ENCODE results near the gene DAW1. TPM values are rescaled to one million over a fixed set of nuclear protein-coding genes. Genes with fewer than 3 reads are reported as not detected.

DAW1 gene
- total RNA-seq, 2 donors from 2014 or later, result 3.0 TPM; not detected in 1

GRCh38 chr2:227826019-227826521 is 45.4 kb upstream of the DAW1 start:
- Histone ChIP-seq H3K27me3 (replicated peaks; ENCODE audit: insufficient read depth) (no peaks in the 10 kb centered on the region), H3K4me3 (no peak overlapping the region), H3K36me3 (no peaks in the 10 kb centered on the region), H3K9me3 (no peaks in the 10 kb centered on the region), H3K27ac (no peak overlapping the region), H3K4me1 (replicated peaks) (no peaks in the 10 kb centered on the region)
- TF ChIP-seq POLR2A (IDR thresholded peaks at IDR 0.05) (no peak), POLR2AphosphoS5 (IDR thresholded peaks at IDR 0.05) (no peak)
- TF ChIP-seq, protein P1, sequence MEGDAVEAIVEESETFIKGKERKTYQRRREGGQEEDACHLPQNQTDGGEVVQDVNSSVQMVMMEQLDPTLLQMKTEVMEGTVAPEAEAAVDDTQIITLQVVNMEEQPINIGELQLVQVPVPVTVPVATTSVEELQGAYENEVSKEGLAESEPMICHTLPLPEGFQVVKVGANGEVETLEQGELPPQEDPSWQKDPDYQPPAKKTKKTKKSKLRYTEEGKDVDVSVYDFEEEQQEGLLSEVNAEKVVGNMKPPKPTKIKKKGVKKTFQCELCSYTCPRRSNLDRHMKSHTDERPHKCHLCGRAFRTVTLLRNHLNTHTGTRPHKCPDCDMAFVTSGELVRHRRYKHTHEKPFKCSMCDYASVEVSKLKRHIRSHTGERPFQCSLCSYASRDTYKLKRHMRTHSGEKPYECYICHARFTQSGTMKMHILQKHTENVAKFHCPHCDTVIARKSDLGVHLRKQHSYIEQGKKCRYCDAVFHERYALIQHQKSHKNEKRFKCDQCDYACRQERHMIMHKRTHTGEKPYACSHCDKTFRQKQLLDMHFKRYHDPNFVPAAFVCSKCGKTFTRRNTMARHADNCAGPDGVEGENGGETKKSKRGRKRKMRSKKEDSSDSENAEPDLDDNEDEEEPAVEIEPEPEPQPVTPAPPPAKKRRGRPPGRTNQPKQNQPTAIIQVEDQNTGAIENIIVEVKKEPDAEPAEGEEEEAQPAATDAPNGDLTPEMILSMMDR (IDR thresholded peaks at IDR 0.05), result no peak
- peak; percentile 24 for DNase-seq (ENCODE audit: low spot score)
- WGBS, result 35% methylated on average over 10 of the region's 10 CpGs
- intact Hi-C loops (cut with DNase I), result no loop called here

DNA sequence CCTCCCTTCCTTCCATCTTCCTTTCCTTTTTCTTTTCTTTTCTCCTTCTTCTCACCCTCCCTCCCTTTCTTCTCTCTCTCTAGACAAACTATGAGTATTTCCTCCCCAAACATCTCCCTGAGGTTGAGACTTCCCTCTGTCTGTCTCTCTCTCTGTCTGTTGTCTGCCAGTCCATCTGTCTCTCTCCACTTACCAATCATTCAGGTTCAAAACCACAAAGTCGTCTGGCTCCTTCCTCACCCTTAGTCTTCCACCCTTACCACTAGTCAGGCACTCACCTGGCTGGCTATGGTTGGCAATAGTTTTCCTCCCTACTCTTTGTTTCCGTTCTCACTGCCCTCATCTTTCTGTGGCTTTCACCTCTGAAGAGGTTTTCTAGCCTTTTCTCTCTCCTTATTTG is 44.9 kb upstream of the DAW1 start:
- Histone ChIP-seq H3K4me1 (replicated peaks) (no peaks in the 10 kb centered on the region), H3K27me3 (replicated peaks; ENCODE audit: insufficient read depth) (no peaks in the 10 kb centered on the region), H3K9me3 (no peaks in the 10 kb centered on the region), H3K4me3 (no peak overlapping the region), H3K36me3 (no peaks in the 10 kb centered on the region), H3K27ac (no peak overlapping the region)
- WGBS, result 20% methylated on average over 2 of the region's 2 CpGs
- DNase-seq (ENCODE audit: low spot score), result no peak
- intact Hi-C loops (cut with DNase I), result no loop called here
- TF ChIP-seq POLR2AphosphoS5 (IDR thresholded peaks at IDR 0.05), result no peak
- TF ChIP-seq, protein P1 (IDR thresholded peaks at IDR 0.05), result no peak
- no peak for TF ChIP-seq POLR2A (IDR thresholded peaks at IDR 0.05)

DNA sequence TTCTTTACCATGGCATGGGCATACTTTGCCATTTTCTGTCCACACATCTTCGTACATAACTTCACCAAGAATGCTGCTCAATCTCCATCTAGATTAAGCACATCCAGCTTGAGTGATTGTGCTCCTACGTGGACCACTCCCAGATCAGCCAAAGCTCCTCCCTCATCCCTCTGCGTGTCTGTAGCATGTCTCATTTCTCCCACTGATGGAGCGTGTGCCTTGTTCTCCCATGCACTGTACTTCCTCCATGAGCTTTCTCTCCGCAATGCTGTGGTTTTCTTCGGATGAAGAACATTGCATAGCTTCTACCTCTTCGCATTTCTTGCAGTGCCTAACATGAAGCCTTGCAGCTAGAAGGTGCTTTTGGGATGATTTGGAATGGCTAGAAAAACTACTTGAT is 44.3 kb upstream of the DAW1 start:
- intact Hi-C loops (cut with DNase I), result no loop called here
- no peak for DNase-seq (ENCODE audit: low spot score)
- 93% methylated on average over 7 of the region's 7 CpGs for WGBS
- Histone ChIP-seq H3K4me1 (replicated peaks) (no peaks in the 10 kb centered on the region), H3K4me3 (no peak overlapping the region), H3K36me3 (no peaks in the 10 kb centered on the region), H3K27ac (no peak overlapping the region), H3K27me3 (replicated peaks; ENCODE audit: insufficient read depth) (no peaks in the 10 kb centered on the region), H3K9me3 (no peaks in the 10 kb centered on the region)
- TF ChIP-seq POLR2A (IDR thresholded peaks at IDR 0.05) (no peak), POLR2AphosphoS5 (IDR thresholded peaks at IDR 0.05) (no peak)
- TF ChIP-seq, protein P1 (IDR thresholded peaks at IDR 0.05), result no peak

- H3K9me3 ChIP-seq, result no peaks in the 10 kb centered on the region
- no peak for TF ChIP-seq POLR2AphosphoS5 (IDR thresholded peaks at IDR 0.05)
- TF ChIP-seq, protein P1 (IDR thresholded peaks at IDR 0.05), result no peak
- TF ChIP-seq POLR2A (IDR thresholded peaks at IDR 0.05), result no peak
- H3K4me3 ChIP-seq, result no peak overlapping the region
- no peak overlapping the region for H3K27ac ChIP-seq
- DNase-seq (ENCODE audit: low spot score), result no peak
- H3K36me3 ChIP-seq, result no peaks in the 10 kb centered on the region
- no peaks in the 10 kb centered on the region for H3K27me3 ChIP-seq (replicated peaks; ENCODE audit: insufficient read depth)
- intact Hi-C loops (cut with DNase I), result no loop called here
- H3K4me1 ChIP-seq (replicated peaks), result no peaks in the 10 kb centered on the region
These were observed 42.9 kb upstream of the DAW1 start for GRCh38 chr2:227828477-227828912.

DNA sequence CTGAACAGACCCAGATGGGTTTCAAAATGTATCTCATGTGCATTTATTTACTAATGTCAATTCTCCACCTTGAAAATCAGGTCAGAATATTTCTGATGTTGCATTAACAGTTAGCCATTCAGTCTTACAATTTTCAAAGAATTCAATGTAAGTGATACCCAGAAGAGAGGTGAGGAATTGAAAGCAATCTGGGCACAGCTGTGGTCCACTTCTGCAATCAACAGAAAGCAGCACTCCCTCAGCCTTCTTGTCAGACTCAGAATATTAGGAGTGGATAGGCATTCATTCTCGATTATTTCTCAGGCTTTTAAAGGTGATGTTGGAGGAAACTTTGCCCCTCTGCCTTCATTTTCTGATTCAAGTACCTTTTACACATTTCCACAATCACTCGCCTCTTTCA is 42.1 kb upstream of the DAW1 start:
- intact Hi-C loops (cut with DNase I), result no loop called here

More for the DNA sequence above, 42.1 kb upstream of the DAW1 start:
- Histone ChIP-seq H3K4me3 (no peak overlapping the region), H3K9me3 (no peaks in the 10 kb centered on the region), H3K27ac (no peak overlapping the region), H3K4me1 (replicated peaks) (no peaks in the 10 kb centered on the region), H3K36me3 (no peaks in the 10 kb centered on the region), H3K27me3 (replicated peaks; ENCODE audit: insufficient read depth) (no peaks in the 10 kb centered on the region)
- WGBS, result 76% methylated on average over 2 of the region's 2 CpGs
- no peak for DNase-seq (ENCODE audit: low spot score)
- TF ChIP-seq POLR2AphosphoS5 (IDR thresholded peaks at IDR 0.05), result no peak
- no peak for TF ChIP-seq POLR2A (IDR thresholded peaks at IDR 0.05)
- TF ChIP-seq, protein P1 (IDR thresholded peaks at IDR 0.05), result no peak

Measured in prostate gland (tissue), 2 donors.